Chondrocyte (in vitro differentiated cells): Measurements from ENCODE around the gene KBTBD6. TPM values are rescaled to one million over a fixed set of nuclear protein-coding genes. Genes with fewer than 3 reads are reported as not detected.

Experiments
- DNase-seq: peaks from one replicate; pipeline ENCODE4 v3.0.0; 2021; ENCODE audit warnings: mixed read lengths, low spot score
- H3K27ac Mint-ChIP-seq: one replicate; pipeline ENCODE4 v1.8.0; 2021; ENCODE audit warnings: mild to moderate bottlenecking, moderate library complexity, mixed read lengths; ENCODE audit not compliant: unreplicated experiment
- H3K27me3 Mint-ChIP-seq: 2 replicates; pipeline ENCODE4 v1.8.0; 2021; ENCODE audit warnings: low read depth, mixed read lengths
- H3K36me3 Mint-ChIP-seq: 2 replicates; pipeline ENCODE4 v1.8.0; 2021; ENCODE audit warnings: low read depth, mixed read lengths
- H3K4me1 Mint-ChIP-seq: 2 replicates; pipeline ENCODE4 v1.8.0; 2021; ENCODE audit warnings: low read depth, mild to moderate bottlenecking, mixed read lengths
- H3K4me3 Mint-ChIP-seq: one replicate; pipeline ENCODE4 v1.8.0; 2021; ENCODE audit warnings: mild to moderate bottlenecking, moderate library complexity, mixed read lengths; ENCODE audit not compliant: unreplicated experiment
- H3K9me3 Mint-ChIP-seq: 2 replicates; pipeline ENCODE4 v1.8.0; 2021; ENCODE audit warnings: low read depth, mixed read lengths
- total RNA-seq: library from RNA; stranded (reverse); gene quantifications from 3 replicates; pipeline ENCODE4 v1.2.1, GENCODE V29; 2021
- TF ChIP-seq, protein P1 (sequence below): fragments of 200-600 bp; sonication (generic); IDR thresholded peaks from 2 replicates; pipeline ENCODE4 v1.5.0; 2021; ENCODE audit warnings: antibody characterized with exemption, mild to moderate bottlenecking, moderate library complexity

The KBTBD6 gene
- total RNA-seq, 1 donor from 2014 or later: 9.7 TPM

DNA sequence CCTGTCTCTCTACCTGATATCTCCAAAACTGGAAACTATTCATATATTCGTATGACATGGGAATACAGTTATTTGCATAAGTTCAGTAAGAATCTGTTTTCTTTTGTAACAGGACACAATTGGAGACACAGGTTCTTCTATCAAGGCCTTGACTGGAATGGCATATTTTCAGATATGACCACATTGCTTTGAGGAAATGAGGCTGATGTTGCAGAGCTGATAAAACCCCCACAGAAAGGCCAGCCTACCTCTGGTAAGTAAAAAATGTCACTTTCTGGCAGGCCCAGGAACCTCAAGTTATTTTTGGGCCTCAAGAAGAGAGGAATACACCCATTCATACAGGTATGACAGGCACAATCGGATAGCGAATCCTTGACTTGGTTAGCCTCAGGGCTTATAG is 29.5 kb upstream of the KBTBD6 start:
- no peaks in the 10 kb centered on the region for H3K36me3 Mint-ChIP-seq
- TF ChIP-seq, protein P1, sequence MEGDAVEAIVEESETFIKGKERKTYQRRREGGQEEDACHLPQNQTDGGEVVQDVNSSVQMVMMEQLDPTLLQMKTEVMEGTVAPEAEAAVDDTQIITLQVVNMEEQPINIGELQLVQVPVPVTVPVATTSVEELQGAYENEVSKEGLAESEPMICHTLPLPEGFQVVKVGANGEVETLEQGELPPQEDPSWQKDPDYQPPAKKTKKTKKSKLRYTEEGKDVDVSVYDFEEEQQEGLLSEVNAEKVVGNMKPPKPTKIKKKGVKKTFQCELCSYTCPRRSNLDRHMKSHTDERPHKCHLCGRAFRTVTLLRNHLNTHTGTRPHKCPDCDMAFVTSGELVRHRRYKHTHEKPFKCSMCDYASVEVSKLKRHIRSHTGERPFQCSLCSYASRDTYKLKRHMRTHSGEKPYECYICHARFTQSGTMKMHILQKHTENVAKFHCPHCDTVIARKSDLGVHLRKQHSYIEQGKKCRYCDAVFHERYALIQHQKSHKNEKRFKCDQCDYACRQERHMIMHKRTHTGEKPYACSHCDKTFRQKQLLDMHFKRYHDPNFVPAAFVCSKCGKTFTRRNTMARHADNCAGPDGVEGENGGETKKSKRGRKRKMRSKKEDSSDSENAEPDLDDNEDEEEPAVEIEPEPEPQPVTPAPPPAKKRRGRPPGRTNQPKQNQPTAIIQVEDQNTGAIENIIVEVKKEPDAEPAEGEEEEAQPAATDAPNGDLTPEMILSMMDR: no peak
- H3K9me3 Mint-ChIP-seq: no peaks in the 10 kb centered on the region
- DNase-seq: no peak
- no peaks in the 10 kb centered on the region for H3K27me3 Mint-ChIP-seq
- no peaks in the 10 kb centered on the region for H3K4me1 Mint-ChIP-seq
- H3K4me3 Mint-ChIP-seq: no peak overlapping the region
- H3K27ac Mint-ChIP-seq: no peak overlapping the region

DNA sequence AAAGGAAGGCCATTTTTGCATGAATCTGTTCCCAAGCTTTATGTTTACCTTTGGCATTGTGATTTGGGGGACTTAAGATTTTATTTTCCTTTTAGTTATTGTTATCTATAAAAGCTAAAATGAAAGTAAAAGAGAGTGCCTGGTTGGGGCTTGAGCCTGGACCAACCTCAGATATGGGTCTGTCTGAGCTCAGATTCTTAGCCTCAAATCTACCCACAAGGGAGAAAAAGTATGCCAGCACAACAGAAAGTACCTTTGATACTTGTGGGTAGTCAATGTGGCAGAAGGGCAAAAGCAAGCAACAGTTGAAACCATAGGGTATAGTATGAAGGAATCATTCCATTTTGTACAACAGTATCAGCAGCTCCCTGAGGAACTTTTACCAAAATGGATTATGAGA is 26.6 kb upstream of the KBTBD6 start:
- DNase-seq: no peak
- Mint-ChIP-seq H3K4me3 (no peak overlapping the region), H3K4me1 (no peaks in the 10 kb centered on the region), H3K36me3 (no peaks in the 10 kb centered on the region), H3K9me3 (no peaks in the 10 kb centered on the region), H3K27ac (no peak overlapping the region), H3K27me3 (no peaks in the 10 kb centered on the region)
- TF ChIP-seq, protein P1: no peak

DNA sequence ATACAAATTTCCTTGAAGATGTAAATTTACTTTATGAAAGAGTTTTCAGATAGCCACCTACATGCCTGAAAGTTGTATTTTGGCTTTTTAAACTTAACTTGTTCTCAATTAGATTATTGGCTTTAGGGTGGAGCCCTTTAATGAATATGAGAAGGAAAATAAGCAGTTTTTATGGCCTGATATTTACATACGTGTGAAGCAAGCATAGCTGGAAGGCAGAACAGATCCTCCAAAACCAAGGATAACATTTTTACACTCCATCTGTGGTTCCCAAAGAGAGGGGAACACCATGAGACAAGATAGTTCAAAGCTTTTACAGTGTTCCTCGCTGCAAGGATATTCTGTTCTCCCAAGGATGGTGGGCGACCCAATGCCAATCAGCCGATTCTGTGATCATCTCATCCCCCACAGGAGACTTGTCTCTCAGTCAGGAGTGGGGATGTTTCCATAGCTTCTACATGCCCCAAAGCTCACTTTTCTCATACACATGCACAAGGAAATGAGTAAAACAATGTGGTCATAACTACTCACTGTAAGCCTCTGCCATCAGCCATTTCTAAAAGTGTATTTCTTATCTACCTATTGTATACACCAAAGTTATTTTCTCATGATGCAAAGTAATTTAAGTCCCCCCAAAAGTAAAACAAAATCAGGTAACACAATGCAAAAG is 24.6 kb upstream of the KBTBD6 start:
- Mint-ChIP-seq H3K27ac (no peak overlapping the region), H3K36me3 (no peaks in the 10 kb centered on the region), H3K4me3 (no peak overlapping the region), H3K27me3 (no peaks in the 10 kb centered on the region), H3K4me1 (no peaks in the 10 kb centered on the region), H3K9me3 (peaks cover 5% of the 10 kb centered on the region)
- DNase-seq: no peak
- TF ChIP-seq, protein P1: no peak

DNA sequence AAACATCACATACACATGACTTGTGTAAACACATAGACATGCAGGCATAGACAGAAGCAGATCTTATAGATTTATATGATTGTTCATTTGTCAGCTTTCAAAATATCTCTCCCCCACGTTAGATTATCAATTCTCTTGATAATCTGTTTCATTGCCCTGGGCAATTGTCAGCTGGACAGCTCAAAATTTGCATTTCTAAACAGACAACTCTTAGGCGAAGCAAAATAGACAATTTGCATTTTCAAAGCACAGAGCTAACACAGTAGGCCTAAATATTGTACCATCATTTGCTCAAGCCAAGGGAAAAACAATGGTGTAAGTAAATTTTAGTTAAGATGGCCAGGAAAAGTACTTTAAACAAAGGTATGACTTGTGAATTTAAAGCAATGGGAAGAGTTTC is 24.0 kb upstream of the KBTBD6 start:
- TF ChIP-seq, protein P1: no peak
- DNase-seq: no peak
- Mint-ChIP-seq H3K36me3 (no peaks in the 10 kb centered on the region), H3K4me3 (no peak overlapping the region), H3K27ac (no peak overlapping the region), H3K9me3 (peaks cover 11% of the 10 kb centered on the region), H3K27me3 (no peaks in the 10 kb centered on the region), H3K4me1 (no peaks in the 10 kb centered on the region)

DNA sequence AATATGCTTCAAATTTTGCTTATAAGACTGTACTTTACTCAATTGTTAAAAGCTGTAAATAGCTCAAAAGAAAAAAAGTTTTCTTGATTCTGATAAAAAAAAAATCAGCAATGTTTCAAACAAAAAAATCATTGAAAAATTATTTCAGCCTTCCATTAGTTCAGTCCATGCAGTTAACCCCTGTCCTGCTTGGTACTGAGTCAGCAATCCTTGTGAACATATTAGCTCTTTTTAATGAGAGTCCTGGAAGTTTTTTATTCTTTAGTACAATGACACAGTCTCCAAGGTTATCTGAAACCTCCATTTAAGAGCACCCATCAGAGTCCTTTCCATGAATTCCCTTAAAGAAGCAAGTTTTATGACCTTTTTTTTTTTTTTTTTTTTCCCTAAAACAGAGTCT is 21.4 kb upstream of the KBTBD6 start:
- Mint-ChIP-seq H3K36me3 (peaks cover 12% of the 10 kb centered on the region), H3K27me3 (no peaks in the 10 kb centered on the region), H3K9me3 (peaks cover 37% of the 10 kb centered on the region), H3K27ac (no peak overlapping the region), H3K4me1 (no peaks in the 10 kb centered on the region), H3K4me3 (no peak overlapping the region)
- TF ChIP-seq, protein P1: no peak
- no peak for DNase-seq
